PFSK-1 (cell line): ENCODE data around the gene GNAS.

ENCODE experiments used
- TAF1 ChIP-seq: IDR thresholded peaks from 2 replicates; pipeline ENCODE4 v1.6.1; 2012; ENCODE audit warnings: low read length, control low read depth, borderline replicate concordance; ENCODE audit not compliant: insufficient read depth
- TF ChIP-seq, protein P1 (sequence below), 2 experiments: IDR thresholded peaks; 2 replicates each; pipeline versions ENCODE4 v1.6.1 to v1.8.0; 2011 to 2012; ENCODE audit warnings: low read depth in 2 of 2, low read length in 2 of 2, control low read depth in 1 of 2, inconsistent platforms in 1 of 2, mild to moderate bottlenecking in 1 of 2, moderate library complexity in 1 of 2; ENCODE audit not compliant: insufficient read depth in 1 of 2

DNA sequence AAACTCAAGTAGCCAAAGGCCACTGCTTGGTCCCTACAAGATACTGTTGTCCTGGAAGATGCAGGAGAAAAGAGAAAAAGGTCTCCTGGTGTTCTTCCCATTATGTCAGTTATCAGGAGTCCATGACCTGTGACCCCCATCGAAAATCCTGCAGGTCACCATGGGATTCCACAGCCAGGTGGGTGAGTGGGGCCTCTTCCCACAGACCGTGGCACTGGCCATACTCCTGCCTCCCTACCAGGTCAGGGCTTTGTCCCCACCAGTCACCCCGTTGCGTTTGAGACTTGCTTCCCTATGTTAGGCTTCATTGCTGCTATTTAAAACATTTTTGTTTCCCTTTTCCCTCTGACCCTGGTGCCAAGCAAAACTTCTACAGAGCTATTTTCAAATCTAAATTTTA lies 60.6 kb downstream of the GNAS start:
- TF ChIP-seq TAF1 = no peak
- TF ChIP-seq, protein P1, sequence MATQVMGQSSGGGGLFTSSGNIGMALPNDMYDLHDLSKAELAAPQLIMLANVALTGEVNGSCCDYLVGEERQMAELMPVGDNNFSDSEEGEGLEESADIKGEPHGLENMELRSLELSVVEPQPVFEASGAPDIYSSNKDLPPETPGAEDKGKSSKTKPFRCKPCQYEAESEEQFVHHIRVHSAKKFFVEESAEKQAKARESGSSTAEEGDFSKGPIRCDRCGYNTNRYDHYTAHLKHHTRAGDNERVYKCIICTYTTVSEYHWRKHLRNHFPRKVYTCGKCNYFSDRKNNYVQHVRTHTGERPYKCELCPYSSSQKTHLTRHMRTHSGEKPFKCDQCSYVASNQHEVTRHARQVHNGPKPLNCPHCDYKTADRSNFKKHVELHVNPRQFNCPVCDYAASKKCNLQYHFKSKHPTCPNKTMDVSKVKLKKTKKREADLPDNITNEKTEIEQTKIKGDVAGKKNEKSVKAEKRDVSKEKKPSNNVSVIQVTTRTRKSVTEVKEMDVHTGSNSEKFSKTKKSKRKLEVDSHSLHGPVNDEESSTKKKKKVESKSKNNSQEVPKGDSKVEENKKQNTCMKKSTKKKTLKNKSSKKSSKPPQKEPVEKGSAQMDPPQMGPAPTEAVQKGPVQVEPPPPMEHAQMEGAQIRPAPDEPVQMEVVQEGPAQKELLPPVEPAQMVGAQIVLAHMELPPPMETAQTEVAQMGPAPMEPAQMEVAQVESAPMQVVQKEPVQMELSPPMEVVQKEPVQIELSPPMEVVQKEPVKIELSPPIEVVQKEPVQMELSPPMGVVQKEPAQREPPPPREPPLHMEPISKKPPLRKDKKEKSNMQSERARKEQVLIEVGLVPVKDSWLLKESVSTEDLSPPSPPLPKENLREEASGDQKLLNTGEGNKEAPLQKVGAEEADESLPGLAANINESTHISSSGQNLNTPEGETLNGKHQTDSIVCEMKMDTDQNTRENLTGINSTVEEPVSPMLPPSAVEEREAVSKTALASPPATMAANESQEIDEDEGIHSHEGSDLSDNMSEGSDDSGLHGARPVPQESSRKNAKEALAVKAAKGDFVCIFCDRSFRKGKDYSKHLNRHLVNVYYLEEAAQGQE (IDR thresholded peaks at IDR 0.05; ENCODE audit: insufficient read depth in 1 of 2, low read depth in 2 of 2, low read length in 2 of 2) = no peak
